IPS-18c (cell line): ENCODE measurements around the gene IDH2.

Source experiments
- H3K4me3 ChIP-seq: 2 replicates; pipeline ENCODE4 v1.7.0; 2013; ENCODE audit warnings: low read depth, mild to moderate bottlenecking, low read length, moderate library complexity; ENCODE audit not compliant: insufficient read depth
- H3K9me3 ChIP-seq: one replicate; pipeline ENCODE4 v1.6.1; 2013; ENCODE audit warnings: mild to moderate bottlenecking, low read length, moderate library complexity; ENCODE audit not compliant: control insufficient read depth, insufficient read depth

Gene IDH2

GRCh38 chr15:90042766-90043529 lies 59.3 kb downstream of the IDH2 start:
- H3K4me3 ChIP-seq = no peak overlapping the region
- H3K9me3 ChIP-seq = no peaks in the 10 kb centered on the region

DNA sequence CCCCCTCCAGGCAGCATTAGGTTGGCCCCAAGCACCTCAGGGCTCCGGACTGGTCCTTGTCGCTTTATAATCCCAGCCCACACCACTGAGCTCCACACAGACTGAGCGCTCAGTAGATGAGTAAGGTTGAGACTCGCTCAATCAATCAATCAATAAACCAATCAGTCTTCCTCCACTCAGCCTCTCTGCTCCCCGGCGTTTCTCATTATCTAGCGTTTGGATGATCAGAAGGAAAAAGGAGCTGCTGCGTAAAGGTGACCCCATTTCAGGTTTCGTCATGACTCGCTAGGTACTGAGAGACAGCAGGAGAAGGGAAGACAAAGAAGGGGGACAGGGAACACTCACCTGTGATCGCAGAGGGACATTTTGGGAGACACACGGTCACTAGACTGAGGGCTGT lies 59.9 kb downstream of the IDH2 start:
- no peak overlapping the region for H3K4me3 ChIP-seq
- no peaks in the 10 kb centered on the region for H3K9me3 ChIP-seq

DNA sequence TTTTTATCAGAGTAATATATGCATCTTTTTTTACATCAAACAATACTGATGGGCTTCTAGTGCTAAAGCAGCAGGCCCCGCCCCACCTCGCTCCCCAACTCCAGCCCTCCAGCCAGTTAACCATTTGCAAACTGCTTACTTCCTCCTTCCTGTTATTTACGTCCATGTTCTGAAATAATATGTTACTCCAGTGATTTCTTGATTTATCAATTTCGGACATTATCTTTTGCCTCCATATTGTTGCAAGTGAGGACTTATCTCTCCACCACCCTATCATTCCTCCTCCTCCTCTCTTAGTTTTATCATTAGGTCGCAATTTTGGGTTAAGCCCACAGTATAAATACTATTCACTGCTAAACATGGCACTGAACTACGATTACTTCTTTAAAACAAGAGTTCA lies 61.6 kb downstream of the IDH2 start:
- no peaks in the 10 kb centered on the region for H3K9me3 ChIP-seq
- H3K4me3 ChIP-seq = no peak overlapping the region

DNA sequence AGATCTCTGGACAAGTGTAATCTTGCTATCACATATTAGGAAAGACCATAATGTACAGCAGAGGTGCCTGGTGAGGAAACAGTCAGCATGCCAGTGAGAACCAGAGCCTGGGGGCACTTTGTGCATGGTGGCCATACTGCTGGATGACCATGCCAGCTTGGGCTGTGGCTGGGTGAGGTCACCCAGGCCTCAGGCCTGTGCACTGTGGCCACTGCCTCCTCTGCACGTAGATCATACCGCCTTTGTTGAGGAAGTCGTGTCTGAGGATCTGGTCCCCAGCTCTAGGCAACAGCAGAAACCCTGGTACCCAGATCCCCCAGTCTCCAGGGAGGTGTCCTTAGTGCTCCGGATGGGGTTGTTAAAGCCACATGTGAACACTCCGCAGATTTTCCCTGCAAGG lies 62.3 kb downstream of the IDH2 start:
- H3K9me3 ChIP-seq = no peaks in the 10 kb centered on the region
- H3K4me3 ChIP-seq = no peak overlapping the region

- Histone ChIP-seq H3K9me3 (no peaks in the 10 kb centered on the region), H3K4me3 (no peak overlapping the region)
Measured at GRCh38 chr15:90038632-90039095, 63.6 kb downstream of the IDH2 start.

DNA sequence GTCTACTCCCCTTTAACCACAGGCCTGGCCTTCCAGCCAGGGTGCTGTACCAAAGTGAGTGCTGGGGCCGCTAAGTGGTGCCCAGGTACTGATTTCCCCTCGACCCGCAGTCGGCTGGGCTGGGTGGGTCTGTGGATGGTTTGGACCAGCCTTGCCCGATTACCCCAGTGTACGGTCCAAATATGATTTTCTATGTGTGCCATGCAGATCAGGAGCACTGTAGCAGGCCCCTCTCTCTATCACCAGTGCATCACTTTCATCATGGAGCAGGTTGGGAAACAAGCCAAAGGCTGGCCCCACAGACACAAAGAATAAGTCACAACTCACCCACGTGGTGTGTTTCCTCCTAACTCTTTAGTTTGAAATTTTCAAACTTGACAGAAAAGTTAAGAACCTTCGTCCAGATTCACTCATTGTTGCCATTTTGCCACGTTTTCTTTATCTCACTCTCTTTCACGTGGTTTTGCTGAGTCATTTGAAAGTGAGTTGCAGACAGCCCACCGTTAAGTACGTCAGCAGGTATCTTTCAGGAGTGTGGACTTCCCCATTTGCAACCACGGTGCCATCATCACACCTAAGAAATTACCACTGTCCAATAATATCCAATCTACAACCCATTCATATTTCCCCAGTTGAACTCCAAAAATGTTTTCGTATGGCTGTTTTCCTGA lies 64.2 kb downstream of the IDH2 start:
- Histone ChIP-seq H3K4me3 (no peak overlapping the region), H3K9me3 (no peaks in the 10 kb centered on the region)

DNA sequence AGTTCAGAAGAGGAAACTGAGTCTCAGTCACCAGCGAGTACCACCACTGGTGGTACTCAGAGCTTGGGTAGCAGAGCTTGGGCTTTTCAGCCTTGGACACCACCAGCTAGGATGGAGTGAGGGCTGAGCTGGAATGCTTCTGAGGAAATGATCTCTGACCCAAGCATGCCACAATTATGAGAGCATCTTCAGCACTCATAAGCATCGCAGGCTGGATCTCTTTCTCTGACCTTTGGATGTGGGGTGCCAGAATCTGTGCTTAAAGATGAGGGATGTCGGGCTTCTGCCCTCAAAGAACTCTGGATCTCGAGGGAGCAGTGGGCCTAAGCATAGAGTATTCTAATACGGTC lies 64.8 kb downstream of the IDH2 start:
- Histone ChIP-seq H3K9me3 (no peaks in the 10 kb centered on the region), H3K4me3 (no peak overlapping the region)

DNA sequence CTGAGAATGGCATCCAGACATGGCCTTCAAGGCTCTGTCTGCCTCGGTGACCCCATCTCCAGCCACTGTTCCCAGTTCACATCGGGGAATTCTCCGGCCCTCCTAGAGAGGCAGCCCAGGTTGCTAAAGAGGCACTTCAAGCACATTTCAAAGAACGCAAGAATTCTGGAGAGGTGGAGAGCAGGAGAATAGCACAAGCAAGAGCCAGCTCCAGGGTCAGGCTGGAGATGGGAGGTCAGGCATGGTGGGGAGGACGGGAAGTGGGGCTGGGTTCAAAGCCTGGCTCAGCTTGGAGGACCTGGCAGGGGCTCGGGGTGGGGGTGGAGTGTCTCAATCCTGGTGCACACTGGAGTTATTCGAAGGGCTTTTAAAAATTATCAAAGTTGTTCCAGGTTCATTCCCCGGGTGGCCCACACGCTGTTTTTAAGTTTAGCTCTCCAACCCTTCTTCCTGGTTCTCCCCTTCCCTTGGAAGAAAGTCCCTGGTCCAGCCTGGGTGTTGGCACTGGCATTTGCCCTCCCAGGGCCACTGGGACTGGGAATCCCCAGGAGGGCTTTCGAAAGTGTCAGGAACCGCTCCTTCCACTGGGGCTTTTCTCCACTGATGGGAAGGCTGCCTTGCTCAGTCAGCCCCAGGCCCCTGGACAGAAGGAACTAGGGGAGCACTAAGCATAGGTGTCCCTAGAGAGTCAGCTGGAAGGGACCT lies 65.3 kb downstream of the IDH2 start:
- H3K4me3 ChIP-seq = no peak overlapping the region
- H3K9me3 ChIP-seq = no peaks in the 10 kb centered on the region

GRCh38 chr15:90036343-90036742 lies 65.9 kb downstream of the IDH2 start:
- Histone ChIP-seq H3K4me3 (no peak overlapping the region), H3K9me3 (no peaks in the 10 kb centered on the region)

GRCh38 chr15:90035840-90036230 lies 66.4 kb downstream of the IDH2 start:
- Histone ChIP-seq H3K4me3 (no peak overlapping the region), H3K9me3 (no peaks in the 10 kb centered on the region)

GRCh38 chr15:90035095-90035839 lies 67.0 kb downstream of the IDH2 start:
- no peaks in the 10 kb centered on the region for H3K9me3 ChIP-seq

GRCh38 chr15:90033448-90033847 lies 68.8 kb downstream of the IDH2 start:
- Histone ChIP-seq H3K4me3 (no peak overlapping the region), H3K9me3 (no peaks in the 10 kb centered on the region)

More at GRCh38 chr15:90035095-90035839, 67.0 kb downstream of the IDH2 start:
- H3K4me3 ChIP-seq = no peak overlapping the region
